K562 (cell line): ENCODE results near the gene CEBPA.

ENCODE experiments used
- CTCF ChIP-seq, 3 experiments: IDR thresholded peaks in 2 of 3; conservative IDR thresholded peaks in 1 of 3; 2 replicates each; pipeline ENCODE4 v1.5.1; 2011 to 2012; ENCODE audit warnings: low read length in 3 of 3, mild to moderate bottlenecking in 3 of 3, control low read depth in 2 of 3, improper control_type of control experiment in 1 of 3, inconsistent platforms in 1 of 3, low read depth in 1 of 3, mixed read lengths in 1 of 3, moderate library complexity in 1 of 3; ENCODE audit not compliant: insufficient read depth in 2 of 3
- FUS ChIP-seq: fragments of 200-400 bp; formaldehyde crosslinking; optimal IDR thresholded peaks from 2 replicates; pipeline ENCODE3; 2017; ENCODE audit warnings: low read depth, low read length
- KDM4B ChIP-seq, 2 experiments: fragments of 450-650 bp in 1 of 2; sonication (generic) in 1 of 2; IDR thresholded peaks; 2 replicates each; pipeline ENCODE4 v1.6.1; 2016 to 2017; ENCODE audit warnings: borderline replicate concordance in 2 of 2, antibody characterized with exemption in 1 of 2, low read depth in 1 of 2, mild to moderate bottlenecking in 1 of 2
- RFX5 ChIP-seq: IDR thresholded peaks from 2 replicates; pipeline ENCODE4 v1.6.1; 2011; ENCODE audit warnings: low read depth, mild to moderate bottlenecking, improper control_type of control experiment, low read length
- SETDB1 ChIP-seq: IDR thresholded peaks from one replicate; pipeline ENCODE4 v1.6.1; 2012; ENCODE audit warnings: low read length, control low read depth, inconsistent platforms
- SMAD3 ChIP-seq: fragments of 450-650 bp; formaldehyde crosslinking; conservative IDR thresholded peaks from 2 replicates; pipeline ENCODE4 v1.4.0; 2020; ENCODE audit warnings: mild to moderate bottlenecking
- TF ChIP-seq, protein P1 (sequence below), 2 experiments: fragments of 450-650 bp in 1 of 2; sonication (generic) in 1 of 2; formaldehyde crosslinking; conservative IDR thresholded peaks; 2 replicates each; pipeline versions ENCODE4 v1.4.0 to v1.8.1; 2020 to 2022; ENCODE audit warnings: mild to moderate bottlenecking in 1 of 2, missing genetic modification reagents in 1 of 2

DNA sequence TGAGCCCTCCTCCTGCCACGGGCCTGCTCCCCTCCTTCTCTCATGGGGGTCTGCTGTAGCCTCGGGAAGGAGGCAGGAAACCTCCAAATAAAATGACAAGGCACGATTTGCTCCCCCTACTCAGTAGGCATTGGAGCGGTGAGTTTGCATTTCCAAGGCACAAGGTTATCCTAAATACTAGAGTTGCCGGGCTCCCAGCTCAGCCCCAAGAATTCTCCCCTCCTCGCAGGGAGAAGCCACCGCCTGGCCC, 1.5 kb downstream of the CEBPA start:
- TF ChIP-seq SMAD3 (CRISPR knock-in tag) (no peak), FUS (no peak), CTCF (IDR thresholded peaks at IDR 0.05 in 2 of 3, conservative IDR thresholded peaks at IDR 0.05 in 1 of 3; ENCODE audit: insufficient read depth in 2 of 3, low read depth in 1 of 3, low read length in 3 of 3) (no peak), KDM4B (IDR thresholded peaks at IDR 0.05; ENCODE audit: borderline replicate concordance in 2 of 2, low read depth in 1 of 2) (no peak), RFX5 (no peak), SETDB1 (no peak)
- TF ChIP-seq, protein P1, sequence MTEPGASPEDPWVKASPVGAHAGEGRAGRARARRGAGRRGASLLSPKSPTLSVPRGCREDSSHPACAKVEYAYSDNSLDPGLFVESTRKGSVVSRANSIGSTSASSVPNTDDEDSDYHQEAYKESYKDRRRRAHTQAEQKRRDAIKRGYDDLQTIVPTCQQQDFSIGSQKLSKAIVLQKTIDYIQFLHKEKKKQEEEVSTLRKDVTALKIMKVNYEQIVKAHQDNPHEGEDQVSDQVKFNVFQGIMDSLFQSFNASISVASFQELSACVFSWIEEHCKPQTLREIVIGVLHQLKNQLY (CRISPR knock-in tag; conservative IDR thresholded peaks at IDR 0.05), result no peak
